DOHH2 (cell line): ENCODE results near the gene DNAH3.

Experiments used
- CTCF ChIP-seq: fragments of 200-600 bp; sonication (generic); IDR thresholded peaks from one replicate; pipeline ENCODE4 v1.5.1; 2014; ENCODE audit warnings: antibody characterized with exemption, mild to moderate bottlenecking, low read depth, low read length; ENCODE audit not compliant: poor library complexity, severe bottlenecking
- EZH2phosphoT487 ChIP-seq: fragments of 200-600 bp; sonication (generic); IDR thresholded peaks from 2 replicates; pipeline ENCODE4 v1.6.1; 2017; ENCODE audit warnings: borderline replicate concordance, mild to moderate bottlenecking, antibody characterized with exemption, low read length, moderate library complexity, mixed read lengths

GRCh38 chr16:21164521-21165168 lies 14.0 kb upstream of the DNAH3 start:
- TF ChIP-seq CTCF (no peak), EZH2phosphoT487 (no peak)
